GM23338 (cell line): ENCODE measurements around the gene NEURL3. TPM values are rescaled to one million over a fixed set of nuclear protein-coding genes. Genes with fewer than 3 reads are reported as not detected.

ENCODE experiments used
- ATAC-seq: fragments of 200-7000 bp; cut with Tn5 transposase; 3 replicates; pipeline ENCODE4 v1.9.1; 2020
- DNase-seq: peaks from one replicate; pipeline ENCODE4 v3.0.0-alpha.2; 2015; ENCODE audit warnings: low spot score
- H2AFZ ChIP-seq: fragments of 200-600 bp; sonication (generic); 2 replicates; pipeline ENCODE4 v1.8.0; 2016; ENCODE audit warnings: antibody characterized with exemption, mild to moderate bottlenecking, moderate library complexity
- H3F3A ChIP-seq: fragments of 200-600 bp; sonication (generic); replicated peaks from 2 replicates; pipeline ENCODE4 v1.8.0; 2017; ENCODE audit warnings: antibody characterized with exemption, mixed run types, low read depth
- H3K27ac ChIP-seq: fragments of 200-600 bp; sonication (generic); 2 replicates; pipeline ENCODE4 v1.6.1; 2016; ENCODE audit warnings: low read depth
- H3K27me3 ChIP-seq: fragments of 200-600 bp; sonication (generic); 2 replicates; pipeline ENCODE4 v1.8.0; 2016; ENCODE audit warnings: mild to moderate bottlenecking, mixed run types, moderate library complexity; ENCODE audit not compliant: insufficient read depth
- H3K36me3 ChIP-seq: fragments of 200-600 bp; sonication (generic); 2 replicates; pipeline ENCODE4 v1.8.0; 2016; ENCODE audit warnings: mild to moderate bottlenecking; ENCODE audit not compliant: insufficient read depth
- H3K4me1 ChIP-seq: fragments of 200-600 bp; sonication (generic); 2 replicates; pipeline ENCODE4 v1.8.0; 2016; ENCODE audit warnings: mild to moderate bottlenecking, moderate library complexity; ENCODE audit not compliant: insufficient read depth
- H3K4me2 ChIP-seq: fragments of 200-600 bp; sonication (generic); 2 replicates; pipeline ENCODE4 v1.7.1; 2017; ENCODE audit warnings: mixed run types
- H3K4me3 ChIP-seq: fragments of 200-600 bp; sonication (generic); 2 replicates; pipeline ENCODE4 v1.6.1; 2016; ENCODE audit warnings: mixed run types
- H3K79me2 ChIP-seq: fragments of 200-600 bp; sonication (generic); replicated peaks from 2 replicates; pipeline ENCODE4 v1.8.0; 2017; ENCODE audit warnings: mild to moderate bottlenecking; ENCODE audit not compliant: insufficient read depth
- H3K9me2 ChIP-seq: fragments of 200-600 bp; sonication (generic); 2 replicates; pipeline ENCODE4 v1.8.0; 2017; ENCODE audit not compliant: insufficient read depth
- H4K20me1 ChIP-seq: fragments of 200-600 bp; sonication (generic); replicated peaks from 2 replicates; pipeline ENCODE4 v1.8.0; 2017; ENCODE audit warnings: mild to moderate bottlenecking; ENCODE audit not compliant: insufficient read depth
- H3K27ac Mint-ChIP-seq: 2 replicates; pipeline ENCODE4 v1.8.0; 2020; ENCODE audit warnings: inconsistent platforms, mild to moderate bottlenecking, moderate library complexity, mixed read lengths
- H3K27me3 Mint-ChIP-seq: 3 replicates; pipeline ENCODE4 v1.8.0; 2022; ENCODE audit warnings: low read depth, mild to moderate bottlenecking, moderate library complexity, mixed read lengths, inconsistent platforms; ENCODE audit not compliant: insufficient read depth, poor library complexity
- H3K36me3 Mint-ChIP-seq: 3 replicates; pipeline ENCODE4 v1.8.0; 2021; ENCODE audit warnings: low read depth, mild to moderate bottlenecking, inconsistent platforms, moderate library complexity, mixed read lengths
- H3K4me1 Mint-ChIP-seq: 3 replicates; pipeline ENCODE4 v1.8.0; 2020; ENCODE audit warnings: mild to moderate bottlenecking, inconsistent platforms, mixed read lengths
- H3K4me3 Mint-ChIP-seq: 3 replicates; pipeline ENCODE4 v1.8.0; 2021; ENCODE audit warnings: moderate library complexity, mild to moderate bottlenecking, inconsistent platforms, mixed read lengths
- H3K9me3 Mint-ChIP-seq: 3 replicates; pipeline ENCODE4 v1.8.0; 2020; ENCODE audit warnings: moderate library complexity, mild to moderate bottlenecking, inconsistent platforms, mixed read lengths
- CREB1 ChIP-seq: fragments of 250-450 bp; sonication (Bioruptor Pico); IDR thresholded peaks from 2 replicates; pipeline ENCODE4 v1.5.0; 2020; ENCODE audit warnings: low read depth, mild to moderate bottlenecking, moderate library complexity
- EZH2 ChIP-seq: fragments of 200-600 bp; sonication (generic); IDR thresholded peaks from one replicate; pipeline ENCODE4 v1.8.0; 2017; ENCODE audit warnings: antibody characterized with exemption, mild to moderate bottlenecking, low read depth; ENCODE audit not compliant: unreplicated experiment
- EZH2phosphoT487 ChIP-seq: fragments of 200-600 bp; sonication (generic); IDR thresholded peaks from one replicate; pipeline ENCODE4 v1.8.1; 2018; ENCODE audit warnings: antibody characterized with exemption; ENCODE audit not compliant: unreplicated experiment
- JUNB ChIP-seq: IDR thresholded peaks from one replicate; pipeline ENCODE4 v1.6.1; 2016; ENCODE audit warnings: antibody characterized with exemption; ENCODE audit not compliant: unreplicated experiment
- NANOG ChIP-seq: IDR thresholded peaks from 2 replicates; pipeline ENCODE4 v1.6.1; 2016; ENCODE audit warnings: antibody characterized with exemption, borderline replicate concordance
- POLR2AphosphoS5 ChIP-seq: IDR thresholded peaks from 2 replicates; pipeline ENCODE4 v1.6.1; 2016; ENCODE audit warnings: antibody characterized with exemption, low read depth
- STAT1 ChIP-seq: IDR thresholded peaks from one replicate; pipeline ENCODE4 v1.6.1; 2016; ENCODE audit warnings: antibody characterized with exemption; ENCODE audit not compliant: unreplicated experiment
- ZNF114 ChIP-seq: fragments of 250-450 bp; sonication (Bioruptor Pico); IDR thresholded peaks from 2 replicates; pipeline ENCODE4 v1.5.0; 2020; ENCODE audit warnings: mild to moderate bottlenecking, moderate library complexity
- ZNF331 ChIP-seq: fragments of 250-450 bp; sonication (Bioruptor Pico); IDR thresholded peaks from 2 replicates; pipeline ENCODE4 v1.5.0; 2020; ENCODE audit warnings: low read depth, mild to moderate bottlenecking, moderate library complexity
- polyA plus RNA-seq: library from polyadenylated mRNA; unstranded; fragments of >200 nt; fragmentation: Nextera tagmentation; extraction: Ambion mirVana; gene quantifications from 2 replicates; pipeline ENCODE4 v1.2.1, GENCODE V29; 2016
- total RNA-seq: library from RNA; depleted of rRNA; stranded (reverse); fragments of >200 nt; shearing (Covaris generic); gene quantifications from 2 replicates; pipeline ENCODE4 v1.2.3, GENCODE V29; 2014
- TF ChIP-seq, protein P1 (sequence below): IDR thresholded peaks from one replicate; pipeline ENCODE4 v1.6.1; 2018; ENCODE audit warnings: antibody characterized with exemption; ENCODE audit not compliant: unreplicated experiment
- TF ChIP-seq, protein P2 (sequence below): IDR thresholded peaks from 2 replicates; pipeline ENCODE4 v1.6.1; 2016; ENCODE audit warnings: antibody characterized with exemption
- TF ChIP-seq, protein P3 (sequence below): fragments of 250-450 bp; sonication (Bioruptor Pico); IDR thresholded peaks from 2 replicates; pipeline ENCODE4 v1.5.0; 2020; ENCODE audit warnings: mild to moderate bottlenecking, moderate library complexity
- TF ChIP-seq, protein P4 (sequence below), 2 experiments: fragments of 200-600 bp in 1 of 2; sonication (generic) in 1 of 2; conservative IDR thresholded peaks; 2 replicates each; pipeline versions ENCODE4 v1.5.1 to v1.6.1; 2016 to 2017; ENCODE audit warnings: antibody characterized with exemption in 2 of 2, low read depth in 2 of 2, mild to moderate bottlenecking in 2 of 2, moderate library complexity in 1 of 2

Gene NEURL3
- total and polyA plus RNA-seq, 2 experiments from 2014 or later: 0.21 TPM; not detected in 1

DNA sequence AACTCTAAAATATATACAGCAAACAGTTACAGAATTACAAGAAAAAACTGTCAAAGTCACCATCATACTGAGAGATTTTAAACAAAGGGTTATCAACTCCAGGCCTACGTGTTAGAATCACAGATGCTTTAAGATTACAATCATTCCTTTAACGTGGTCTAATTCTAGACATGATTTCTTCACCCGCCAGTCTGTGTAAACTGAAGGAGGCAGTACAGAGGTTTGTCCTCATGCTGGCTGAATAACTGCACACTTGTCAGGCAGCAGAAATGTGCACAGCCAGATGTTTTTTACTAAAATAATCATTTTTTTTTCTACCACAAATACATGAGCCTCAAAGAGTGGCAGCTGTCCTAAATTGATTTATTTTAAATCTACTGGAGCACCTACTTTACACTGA is 15.5 kb upstream of the NEURL3 start:
- Histone ChIP-seq H3K9me2 (no peaks in the 10 kb centered on the region), H3K79me2 (no peaks in the 10 kb centered on the region), H3K4me1 (no peaks in the 10 kb centered on the region), H4K20me1 (no peaks in the 10 kb centered on the region), H3K36me3 (no peaks in the 10 kb centered on the region), H3F3A (no peaks in the 10 kb centered on the region), H3K27me3 (no peaks in the 10 kb centered on the region), H2AFZ (no peak overlapping the region), H3K4me3 (no peak overlapping the region), H3K27ac (no peak overlapping the region), H3K4me2 (no peak overlapping the region)
- TF ChIP-seq STAT1 (no peak), NANOG (no peak), ZNF331 (CRISPR knock-in tag) (no peak), CREB1 (no peak), EZH2 (no peak), ZNF114 (CRISPR knock-in tag) (no peak), EZH2phosphoT487 (no peak), POLR2AphosphoS5 (no peak), JUNB (no peak)
- TF ChIP-seq, protein P1, sequence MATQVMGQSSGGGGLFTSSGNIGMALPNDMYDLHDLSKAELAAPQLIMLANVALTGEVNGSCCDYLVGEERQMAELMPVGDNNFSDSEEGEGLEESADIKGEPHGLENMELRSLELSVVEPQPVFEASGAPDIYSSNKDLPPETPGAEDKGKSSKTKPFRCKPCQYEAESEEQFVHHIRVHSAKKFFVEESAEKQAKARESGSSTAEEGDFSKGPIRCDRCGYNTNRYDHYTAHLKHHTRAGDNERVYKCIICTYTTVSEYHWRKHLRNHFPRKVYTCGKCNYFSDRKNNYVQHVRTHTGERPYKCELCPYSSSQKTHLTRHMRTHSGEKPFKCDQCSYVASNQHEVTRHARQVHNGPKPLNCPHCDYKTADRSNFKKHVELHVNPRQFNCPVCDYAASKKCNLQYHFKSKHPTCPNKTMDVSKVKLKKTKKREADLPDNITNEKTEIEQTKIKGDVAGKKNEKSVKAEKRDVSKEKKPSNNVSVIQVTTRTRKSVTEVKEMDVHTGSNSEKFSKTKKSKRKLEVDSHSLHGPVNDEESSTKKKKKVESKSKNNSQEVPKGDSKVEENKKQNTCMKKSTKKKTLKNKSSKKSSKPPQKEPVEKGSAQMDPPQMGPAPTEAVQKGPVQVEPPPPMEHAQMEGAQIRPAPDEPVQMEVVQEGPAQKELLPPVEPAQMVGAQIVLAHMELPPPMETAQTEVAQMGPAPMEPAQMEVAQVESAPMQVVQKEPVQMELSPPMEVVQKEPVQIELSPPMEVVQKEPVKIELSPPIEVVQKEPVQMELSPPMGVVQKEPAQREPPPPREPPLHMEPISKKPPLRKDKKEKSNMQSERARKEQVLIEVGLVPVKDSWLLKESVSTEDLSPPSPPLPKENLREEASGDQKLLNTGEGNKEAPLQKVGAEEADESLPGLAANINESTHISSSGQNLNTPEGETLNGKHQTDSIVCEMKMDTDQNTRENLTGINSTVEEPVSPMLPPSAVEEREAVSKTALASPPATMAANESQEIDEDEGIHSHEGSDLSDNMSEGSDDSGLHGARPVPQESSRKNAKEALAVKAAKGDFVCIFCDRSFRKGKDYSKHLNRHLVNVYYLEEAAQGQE: no peak
- TF ChIP-seq, protein P2, sequence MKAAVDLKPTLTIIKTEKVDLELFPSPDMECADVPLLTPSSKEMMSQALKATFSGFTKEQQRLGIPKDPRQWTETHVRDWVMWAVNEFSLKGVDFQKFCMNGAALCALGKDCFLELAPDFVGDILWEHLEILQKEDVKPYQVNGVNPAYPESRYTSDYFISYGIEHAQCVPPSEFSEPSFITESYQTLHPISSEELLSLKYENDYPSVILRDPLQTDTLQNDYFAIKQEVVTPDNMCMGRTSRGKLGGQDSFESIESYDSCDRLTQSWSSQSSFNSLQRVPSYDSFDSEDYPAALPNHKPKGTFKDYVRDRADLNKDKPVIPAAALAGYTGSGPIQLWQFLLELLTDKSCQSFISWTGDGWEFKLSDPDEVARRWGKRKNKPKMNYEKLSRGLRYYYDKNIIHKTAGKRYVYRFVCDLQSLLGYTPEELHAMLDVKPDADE: no peak
- TF ChIP-seq, protein P3, sequence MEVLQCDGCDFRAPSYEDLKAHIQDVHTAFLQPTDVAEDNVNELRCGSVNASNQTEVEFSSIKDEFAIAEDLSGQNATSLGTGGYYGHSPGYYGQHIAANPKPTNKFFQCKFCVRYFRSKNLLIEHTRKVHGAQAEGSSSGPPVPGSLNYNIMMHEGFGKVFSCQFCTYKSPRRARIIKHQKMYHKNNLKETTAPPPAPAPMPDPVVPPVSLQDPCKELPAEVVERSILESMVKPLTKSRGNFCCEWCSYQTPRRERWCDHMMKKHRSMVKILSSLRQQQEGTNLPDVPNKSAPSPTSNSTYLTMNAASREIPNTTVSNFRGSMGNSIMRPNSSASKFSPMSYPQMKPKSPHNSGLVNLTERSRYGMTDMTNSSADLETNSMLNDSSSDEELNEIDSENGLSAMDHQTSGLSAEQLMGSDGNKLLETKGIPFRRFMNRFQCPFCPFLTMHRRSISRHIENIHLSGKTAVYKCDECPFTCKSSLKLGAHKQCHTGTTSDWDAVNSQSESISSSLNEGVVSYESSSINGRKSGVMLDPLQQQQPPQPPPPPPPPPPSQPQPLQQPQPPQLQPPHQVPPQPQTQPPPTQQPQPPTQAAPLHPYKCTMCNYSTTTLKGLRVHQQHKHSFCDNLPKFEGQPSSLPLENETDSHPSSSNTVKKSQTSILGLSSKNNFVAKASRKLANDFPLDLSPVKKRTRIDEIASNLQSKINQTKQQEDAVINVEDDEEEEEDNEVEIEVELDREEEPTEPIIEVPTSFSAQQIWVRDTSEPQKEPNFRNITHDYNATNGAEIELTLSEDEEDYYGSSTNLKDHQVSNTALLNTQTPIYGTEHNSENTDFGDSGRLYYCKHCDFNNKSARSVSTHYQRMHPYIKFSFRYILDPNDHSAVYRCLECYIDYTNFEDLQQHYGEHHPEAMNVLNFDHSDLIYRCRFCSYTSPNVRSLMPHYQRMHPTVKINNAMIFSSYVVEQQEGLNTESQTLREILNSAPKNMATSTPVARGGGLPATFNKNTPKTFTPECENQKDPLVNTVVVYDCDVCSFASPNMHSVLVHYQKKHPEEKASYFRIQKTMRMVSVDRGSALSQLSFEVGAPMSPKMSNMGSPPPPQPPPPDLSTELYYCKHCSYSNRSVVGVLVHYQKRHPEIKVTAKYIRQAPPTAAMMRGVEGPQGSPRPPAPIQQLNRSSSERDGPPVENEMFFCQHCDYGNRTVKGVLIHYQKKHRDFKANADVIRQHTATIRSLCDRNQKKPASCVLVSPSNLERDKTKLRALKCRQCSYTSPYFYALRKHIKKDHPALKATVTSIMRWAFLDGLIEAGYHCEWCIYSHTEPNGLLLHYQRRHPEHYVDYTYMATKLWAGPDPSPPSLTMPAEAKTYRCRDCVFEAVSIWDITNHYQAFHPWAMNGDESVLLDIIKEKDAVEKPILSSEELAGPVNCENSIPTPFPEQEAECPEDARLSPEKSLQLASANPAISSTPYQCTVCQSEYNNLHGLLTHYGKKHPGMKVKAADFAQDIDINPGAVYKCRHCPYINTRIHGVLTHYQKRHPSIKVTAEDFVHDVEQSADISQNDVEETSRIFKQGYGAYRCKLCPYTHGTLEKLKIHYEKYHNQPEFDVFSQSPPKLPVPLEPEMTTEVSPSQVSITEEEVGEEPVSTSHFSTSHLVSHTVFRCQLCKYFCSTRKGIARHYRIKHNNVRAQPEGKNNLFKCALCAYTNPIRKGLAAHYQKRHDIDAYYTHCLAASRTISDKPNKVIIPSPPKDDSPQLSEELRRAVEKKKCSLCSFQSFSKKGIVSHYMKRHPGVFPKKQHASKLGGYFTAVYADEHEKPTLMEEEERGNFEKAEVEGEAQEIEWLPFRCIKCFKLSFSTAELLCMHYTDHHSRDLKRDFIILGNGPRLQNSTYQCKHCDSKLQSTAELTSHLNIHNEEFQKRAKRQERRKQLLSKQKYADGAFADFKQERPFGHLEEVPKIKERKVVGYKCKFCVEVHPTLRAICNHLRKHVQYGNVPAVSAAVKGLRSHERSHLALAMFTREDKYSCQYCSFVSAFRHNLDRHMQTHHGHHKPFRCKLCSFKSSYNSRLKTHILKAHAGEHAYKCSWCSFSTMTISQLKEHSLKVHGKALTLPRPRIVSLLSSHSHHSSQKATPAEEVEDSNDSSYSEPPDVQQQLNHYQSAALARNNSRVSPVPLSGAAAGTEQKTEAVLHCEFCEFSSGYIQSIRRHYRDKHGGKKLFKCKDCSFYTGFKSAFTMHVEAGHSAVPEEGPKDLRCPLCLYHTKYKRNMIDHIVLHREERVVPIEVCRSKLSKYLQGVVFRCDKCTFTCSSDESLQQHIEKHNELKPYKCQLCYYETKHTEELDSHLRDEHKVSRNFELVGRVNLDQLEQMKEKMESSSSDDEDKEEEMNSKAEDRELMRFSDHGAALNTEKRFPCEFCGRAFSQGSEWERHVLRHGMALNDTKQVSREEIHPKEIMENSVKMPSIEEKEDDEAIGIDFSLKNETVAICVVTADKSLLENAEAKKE (CRISPR knock-in tag): no peak
- TF ChIP-seq, protein P4, sequence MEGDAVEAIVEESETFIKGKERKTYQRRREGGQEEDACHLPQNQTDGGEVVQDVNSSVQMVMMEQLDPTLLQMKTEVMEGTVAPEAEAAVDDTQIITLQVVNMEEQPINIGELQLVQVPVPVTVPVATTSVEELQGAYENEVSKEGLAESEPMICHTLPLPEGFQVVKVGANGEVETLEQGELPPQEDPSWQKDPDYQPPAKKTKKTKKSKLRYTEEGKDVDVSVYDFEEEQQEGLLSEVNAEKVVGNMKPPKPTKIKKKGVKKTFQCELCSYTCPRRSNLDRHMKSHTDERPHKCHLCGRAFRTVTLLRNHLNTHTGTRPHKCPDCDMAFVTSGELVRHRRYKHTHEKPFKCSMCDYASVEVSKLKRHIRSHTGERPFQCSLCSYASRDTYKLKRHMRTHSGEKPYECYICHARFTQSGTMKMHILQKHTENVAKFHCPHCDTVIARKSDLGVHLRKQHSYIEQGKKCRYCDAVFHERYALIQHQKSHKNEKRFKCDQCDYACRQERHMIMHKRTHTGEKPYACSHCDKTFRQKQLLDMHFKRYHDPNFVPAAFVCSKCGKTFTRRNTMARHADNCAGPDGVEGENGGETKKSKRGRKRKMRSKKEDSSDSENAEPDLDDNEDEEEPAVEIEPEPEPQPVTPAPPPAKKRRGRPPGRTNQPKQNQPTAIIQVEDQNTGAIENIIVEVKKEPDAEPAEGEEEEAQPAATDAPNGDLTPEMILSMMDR (conservative IDR thresholded peaks at IDR 0.05; ENCODE audit: low read depth in 2 of 2): no peak
- no peak for DNase-seq
- peaks cover 10% of the 10 kb centered on the region; the same call in 2 of the 3 replicates for H3K36me3 Mint-ChIP-seq
- peaks cover 25% of the 10 kb centered on the region for H3K9me3 Mint-ChIP-seq
- no peak overlapping the region for H3K4me3 Mint-ChIP-seq
- peaks cover 17% of the 10 kb centered on the region for H3K27me3 Mint-ChIP-seq
- ATAC-seq: no peak
- H3K4me1 Mint-ChIP-seq: no peaks in the 10 kb centered on the region
- no peak overlapping the region for H3K27ac Mint-ChIP-seq
